HEK293 (cell line): ENCODE measurements around the gene DYNLRB1.

Source experiments
- CTCF ChIA-PET: fragments of 350-600 bp; formaldehyde crosslinking; extraction: SDS; loops from one replicate; lab custom pipeline; 2021; ENCODE audit warnings: antibody characterized with exemption; lab: Yijun Ruan, JAX
- POLR2A ChIA-PET: fragments of 300-600 bp; formaldehyde crosslinking; extraction: SDS; loops from one replicate; lab custom pipeline; 2020; ENCODE audit warnings: antibody characterized with exemption, inconsistent platforms; lab: Yijun Ruan, JAX
- H3K27ac ChIP-seq: fragments of 200-500 bp; sonication (Bioruptor generic); 2 replicates; pipeline ENCODE4 v1.5.1; 2014; ENCODE audit warnings: low read depth, low read length, control low read depth, inconsistent platforms; ENCODE audit errors: extremely low read depth
- H3K36me3 ChIP-seq, 2 experiments: fragments of 200-500 bp in 1 of 2; sonication (Bioruptor generic) in 1 of 2; 1 replicate in 1 of 2; 2 replicates in 1 of 2; pipeline ENCODE4 v1.5.1; 2014 to 2017; ENCODE audit warnings: inconsistent platforms in 2 of 2, low read length in 2 of 2; ENCODE audit not compliant: control insufficient read depth in 2 of 2, insufficient read depth in 1 of 2
- H3K4me1 ChIP-seq: fragments of 200-500 bp; sonication (Bioruptor generic); 2 replicates; pipeline ENCODE4 v1.5.1; 2014; ENCODE audit warnings: mild to moderate bottlenecking, low read length, inconsistent platforms; ENCODE audit not compliant: control insufficient read depth, insufficient read depth
- H3K4me3 ChIP-seq: 2 replicates; pipeline ENCODE4 v1.5.1; 2011; ENCODE audit warnings: low read depth, mild to moderate bottlenecking, control low read depth, low read length, moderate library complexity
- H3K9me3 ChIP-seq: fragments of 200-500 bp; sonication (Bioruptor generic); 2 replicates; pipeline ENCODE4 v1.5.1; 2014; ENCODE audit warnings: low read depth, low read length, inconsistent platforms; ENCODE audit not compliant: control insufficient read depth, insufficient read depth
- GLI2 ChIP-seq: fragments of 450-650 bp; formaldehyde crosslinking; IDR thresholded peaks from 2 replicates; pipeline ENCODE4; 2017; ENCODE audit warnings: missing biosample characterization, missing genetic modification characterization, low read depth, borderline replicate concordance
- GLIS1 ChIP-seq: fragments of 450-650 bp; formaldehyde crosslinking; IDR thresholded peaks from 2 replicates; pipeline ENCODE4 v1.5.1; 2016; ENCODE audit warnings: missing biosample characterization, missing genetic modification characterization
- MEIS1 ChIP-seq: sonication (generic); formaldehyde crosslinking; IDR thresholded peaks from 2 replicates; pipeline ENCODE4 v1.8.1; 2022; ENCODE audit warnings: missing genetic modification reagents, mild to moderate bottlenecking, borderline replicate concordance
- ZNF132 ChIP-seq: fragments of 450-650 bp; formaldehyde crosslinking; IDR thresholded peaks from 2 replicates; pipeline ENCODE4 v1.5.1; 2017; ENCODE audit warnings: missing biosample characterization, missing genetic modification characterization, borderline replicate concordance
- ZNF138 ChIP-seq: fragments of 450-650 bp; formaldehyde crosslinking; IDR thresholded peaks from 2 replicates; pipeline ENCODE4 v1.5.1; 2016; ENCODE audit warnings: missing biosample characterization, missing genetic modification characterization, borderline replicate concordance
- ZNF157 ChIP-seq: fragments of 450-650 bp; formaldehyde crosslinking; IDR thresholded peaks from 2 replicates; pipeline ENCODE4 v1.5.1; 2016; ENCODE audit warnings: missing biosample characterization, missing genetic modification characterization
- ZNF341 ChIP-seq: fragments of 450-650 bp; formaldehyde crosslinking; IDR thresholded peaks from 2 replicates; pipeline ENCODE4; 2016; ENCODE audit warnings: low read depth, missing biosample characterization, missing genetic modification characterization
- ZNF391 ChIP-seq: fragments of 450-650 bp; formaldehyde crosslinking; IDR thresholded peaks from 2 replicates; pipeline ENCODE4 v1.5.1; 2016; ENCODE audit warnings: low read depth, missing biosample characterization, missing genetic modification characterization, borderline replicate concordance
- ZNF510 ChIP-seq: fragments of 450-650 bp; formaldehyde crosslinking; IDR thresholded peaks from 2 replicates; pipeline ENCODE4 v1.5.1; 2018; ENCODE audit warnings: mild to moderate bottlenecking, missing genetic modification characterization, missing biosample characterization; ENCODE audit not compliant: insufficient replicate concordance
- ZNF548 ChIP-seq: fragments of 450-650 bp; formaldehyde crosslinking; IDR thresholded peaks from 2 replicates; pipeline ENCODE4 v1.5.1; 2016; ENCODE audit warnings: missing biosample characterization, missing genetic modification characterization
- ZNF596 ChIP-seq: fragments of 450-650 bp; IDR thresholded peaks from 2 replicates; pipeline ENCODE4 v1.5.0; 2018; ENCODE audit warnings: missing biosample characterization, mild to moderate bottlenecking, missing genetic modification characterization, moderate library complexity
- ZNF660 ChIP-seq: fragments of 450-650 bp; IDR thresholded peaks from 2 replicates; pipeline ENCODE4 v1.5.1; 2018; ENCODE audit warnings: missing biosample characterization, mild to moderate bottlenecking, missing genetic modification characterization
- ZNF677 ChIP-seq: fragments of 450-650 bp; IDR thresholded peaks from 2 replicates; pipeline ENCODE4 v1.5.0; 2018; ENCODE audit warnings: missing biosample characterization, mild to moderate bottlenecking, missing genetic modification characterization, moderate library complexity
- ZNF785 ChIP-seq: fragments of 450-650 bp; formaldehyde crosslinking; IDR thresholded peaks from 2 replicates; pipeline ENCODE4 v1.5.1; 2016; ENCODE audit warnings: missing biosample characterization, missing genetic modification characterization
- ZSCAN30 ChIP-seq: fragments of 450-650 bp; IDR thresholded peaks from 2 replicates; pipeline ENCODE4 v1.5.1; 2018; ENCODE audit warnings: missing biosample characterization, mild to moderate bottlenecking, missing genetic modification characterization, moderate library complexity
- TF ChIP-seq, protein P1 (sequence below): fragments of 450-650 bp; formaldehyde crosslinking; conservative IDR thresholded peaks from 2 replicates; pipeline ENCODE4 v1.5.1; 2016; ENCODE audit warnings: low read depth, missing biosample characterization, missing genetic modification characterization
- TF ChIP-seq, protein P2 (sequence below): fragments of 450-650 bp; formaldehyde crosslinking; IDR thresholded peaks from 2 replicates; pipeline ENCODE4 v1.5.1; 2016; ENCODE audit warnings: missing biosample characterization, missing genetic modification characterization, borderline replicate concordance

DYNLRB1 gene

GRCh38 chr20:34562641-34563040 is 46.4 kb downstream of the DYNLRB1 start:
- Histone ChIP-seq H3K27ac (no peak overlapping the region), H3K9me3 (no peaks in the 10 kb centered on the region), H3K4me1 (no peaks in the 10 kb centered on the region), H3K36me3 (peaks cover 0 to 4% of the 10 kb centered on the region in 2 experiments; a peak in 2 of 3 replicates), H3K4me3 (no peak overlapping the region)
- CTCF ChIA-PET = interaction anchor here (0.5 to 1.8 kb wide), 13 partner anchors 8 to 802 kb away, joined by 3 to 6 read pairs (median 4); no protein-coding TSS in a partner anchor
- POLR2A ChIA-PET = interaction anchor here (0.5 kb wide), 1 partner anchor 703 kb away, joined by 3 read pairs; no protein-coding TSS in a partner anchor
- no peak for TF ChIP-seq ZNF677 (tag by site-specific recombination)
- TF ChIP-seq, protein P1, sequence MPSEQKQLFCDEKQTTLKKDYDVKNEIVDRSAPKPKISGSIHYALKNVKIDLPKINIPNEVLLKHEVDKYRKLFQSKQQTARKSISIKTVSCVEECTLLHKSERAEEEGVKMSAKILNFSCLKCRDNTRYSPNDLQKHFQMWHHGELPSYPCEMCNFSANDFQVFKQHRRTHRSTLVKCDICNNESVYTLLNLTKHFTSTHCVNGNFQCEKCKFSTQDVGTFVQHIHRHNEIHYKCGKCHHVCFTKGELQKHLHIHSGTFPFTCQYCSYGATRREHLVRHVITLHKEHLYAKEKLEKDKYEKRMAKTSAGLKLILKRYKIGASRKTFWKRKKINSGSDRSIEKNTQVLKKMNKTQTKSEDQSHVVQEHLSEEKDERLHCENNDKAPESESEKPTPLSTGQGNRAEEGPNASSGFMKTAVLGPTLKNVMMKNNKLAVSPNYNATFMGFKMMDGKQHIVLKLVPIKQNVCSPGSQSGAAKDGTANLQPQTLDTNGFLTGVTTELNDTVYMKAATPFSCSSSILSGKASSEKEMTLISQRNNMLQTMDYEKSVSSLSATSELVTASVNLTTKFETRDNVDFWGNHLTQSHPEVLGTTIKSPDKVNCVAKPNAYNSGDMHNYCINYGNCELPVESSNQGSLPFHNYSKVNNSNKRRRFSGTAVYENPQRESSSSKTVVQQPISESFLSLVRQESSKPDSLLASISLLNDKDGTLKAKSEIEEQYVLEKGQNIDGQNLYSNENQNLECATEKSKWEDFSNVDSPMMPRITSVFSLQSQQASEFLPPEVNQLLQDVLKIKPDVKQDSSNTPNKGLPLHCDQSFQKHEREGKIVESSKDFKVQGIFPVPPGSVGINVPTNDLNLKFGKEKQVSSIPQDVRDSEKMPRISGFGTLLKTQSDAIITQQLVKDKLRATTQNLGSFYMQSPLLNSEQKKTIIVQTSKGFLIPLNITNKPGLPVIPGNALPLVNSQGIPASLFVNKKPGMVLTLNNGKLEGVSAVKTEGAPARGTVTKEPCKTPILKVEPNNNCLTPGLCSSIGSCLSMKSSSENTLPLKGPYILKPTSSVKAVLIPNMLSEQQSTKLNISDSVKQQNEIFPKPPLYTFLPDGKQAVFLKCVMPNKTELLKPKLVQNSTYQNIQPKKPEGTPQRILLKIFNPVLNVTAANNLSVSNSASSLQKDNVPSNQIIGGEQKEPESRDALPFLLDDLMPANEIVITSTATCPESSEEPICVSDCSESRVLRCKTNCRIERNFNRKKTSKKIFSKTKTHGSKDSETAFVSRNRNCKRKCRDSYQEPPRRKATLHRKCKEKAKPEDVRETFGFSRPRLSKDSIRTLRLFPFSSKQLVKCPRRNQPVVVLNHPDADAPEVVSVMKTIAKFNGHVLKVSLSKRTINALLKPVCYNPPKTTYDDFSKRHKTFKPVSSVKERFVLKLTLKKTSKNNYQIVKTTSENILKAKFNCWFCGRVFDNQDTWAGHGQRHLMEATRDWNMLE (tag by site-specific recombination) = no peak
- no peak for TF ChIP-seq ZNF157 (tag by site-specific recombination)
- no peak for TF ChIP-seq GLIS1 (tag by site-specific recombination)
- TF ChIP-seq GLI2 (tag by site-specific recombination) = no peak
- TF ChIP-seq ZNF548 (tag by site-specific recombination) = no peak
- TF ChIP-seq, protein P2, sequence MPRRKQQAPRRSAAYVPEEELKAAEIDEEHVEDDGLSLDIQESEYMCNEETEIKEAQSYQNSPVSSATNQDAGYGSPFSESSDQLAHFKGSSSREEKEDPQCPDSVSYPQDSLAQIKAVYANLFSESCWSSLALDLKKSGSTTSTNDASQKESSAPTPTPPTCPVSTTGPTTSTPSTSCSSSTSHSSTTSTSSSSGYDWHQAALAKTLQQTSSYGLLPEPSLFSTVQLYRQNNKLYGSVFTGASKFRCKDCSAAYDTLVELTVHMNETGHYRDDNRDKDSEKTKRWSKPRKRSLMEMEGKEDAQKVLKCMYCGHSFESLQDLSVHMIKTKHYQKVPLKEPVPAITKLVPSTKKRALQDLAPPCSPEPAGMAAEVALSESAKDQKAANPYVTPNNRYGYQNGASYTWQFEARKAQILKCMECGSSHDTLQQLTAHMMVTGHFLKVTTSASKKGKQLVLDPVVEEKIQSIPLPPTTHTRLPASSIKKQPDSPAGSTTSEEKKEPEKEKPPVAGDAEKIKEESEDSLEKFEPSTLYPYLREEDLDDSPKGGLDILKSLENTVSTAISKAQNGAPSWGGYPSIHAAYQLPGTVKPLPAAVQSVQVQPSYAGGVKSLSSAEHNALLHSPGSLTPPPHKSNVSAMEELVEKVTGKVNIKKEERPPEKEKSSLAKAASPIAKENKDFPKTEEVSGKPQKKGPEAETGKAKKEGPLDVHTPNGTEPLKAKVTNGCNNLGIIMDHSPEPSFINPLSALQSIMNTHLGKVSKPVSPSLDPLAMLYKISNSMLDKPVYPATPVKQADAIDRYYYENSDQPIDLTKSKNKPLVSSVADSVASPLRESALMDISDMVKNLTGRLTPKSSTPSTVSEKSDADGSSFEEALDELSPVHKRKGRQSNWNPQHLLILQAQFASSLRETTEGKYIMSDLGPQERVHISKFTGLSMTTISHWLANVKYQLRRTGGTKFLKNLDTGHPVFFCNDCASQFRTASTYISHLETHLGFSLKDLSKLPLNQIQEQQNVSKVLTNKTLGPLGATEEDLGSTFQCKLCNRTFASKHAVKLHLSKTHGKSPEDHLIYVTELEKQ (tag by site-specific recombination) = no peak
- no peak for TF ChIP-seq ZNF391 (tag by site-specific recombination)
- no peak for TF ChIP-seq ZNF785 (tag by site-specific recombination)
- TF ChIP-seq ZNF510 (tag by site-specific recombination) = no peak
- no peak for TF ChIP-seq MEIS1
- no peak for TF ChIP-seq ZNF660 (tag by site-specific recombination)
- no peak for TF ChIP-seq ZNF132
- no peak for TF ChIP-seq ZNF596
- TF ChIP-seq ZSCAN30 (tag by site-specific recombination) = no peak

GRCh38 chr20:34564833-34565232 is 48.6 kb downstream of the DYNLRB1 start:
- ChIA-PET CTCF (interaction anchor here (0.6 to 1.3 kb wide), 2 partner anchors 9 to 28 kb away, joined by 3 to 5 read pairs; no protein-coding TSS in a partner anchor), POLR2A (no interaction called here)
- no peak for TF ChIP-seq ZNF138 (tag by site-specific recombination)
- peak; percentile 20; the same call in 1 of the 2 replicates for TF ChIP-seq ZNF341
- Histone ChIP-seq H3K36me3 (peaks cover 0 to 6% of the 10 kb centered on the region in 2 experiments; a peak in 2 of 3 replicates), H3K4me1 (no peaks in the 10 kb centered on the region), H3K9me3 (no peaks in the 10 kb centered on the region), H3K4me3 (no peak overlapping the region), H3K27ac (no peak overlapping the region)
